Stimulated activated CD8-positive, alpha-beta memory T cell treated with anti-CD3 and anti-CD28 coated beads, Interleukin-15, amount 100 ng/mL, for 24 hours (primary cell): ENCODE measurements around the gene TPSG1.
"Not testable (repeated sequence)": the region's sequence is repeated elsewhere in the genome, so short reads cannot be mapped to it uniquely, and the experiment has no call there.

Experiments used
- DNase-seq: peaks from one replicate; pipeline ENCODE4 v3.0.0-alpha.2; 2020; ENCODE audit warnings: low read depth

Gene TPSG1

DNA sequence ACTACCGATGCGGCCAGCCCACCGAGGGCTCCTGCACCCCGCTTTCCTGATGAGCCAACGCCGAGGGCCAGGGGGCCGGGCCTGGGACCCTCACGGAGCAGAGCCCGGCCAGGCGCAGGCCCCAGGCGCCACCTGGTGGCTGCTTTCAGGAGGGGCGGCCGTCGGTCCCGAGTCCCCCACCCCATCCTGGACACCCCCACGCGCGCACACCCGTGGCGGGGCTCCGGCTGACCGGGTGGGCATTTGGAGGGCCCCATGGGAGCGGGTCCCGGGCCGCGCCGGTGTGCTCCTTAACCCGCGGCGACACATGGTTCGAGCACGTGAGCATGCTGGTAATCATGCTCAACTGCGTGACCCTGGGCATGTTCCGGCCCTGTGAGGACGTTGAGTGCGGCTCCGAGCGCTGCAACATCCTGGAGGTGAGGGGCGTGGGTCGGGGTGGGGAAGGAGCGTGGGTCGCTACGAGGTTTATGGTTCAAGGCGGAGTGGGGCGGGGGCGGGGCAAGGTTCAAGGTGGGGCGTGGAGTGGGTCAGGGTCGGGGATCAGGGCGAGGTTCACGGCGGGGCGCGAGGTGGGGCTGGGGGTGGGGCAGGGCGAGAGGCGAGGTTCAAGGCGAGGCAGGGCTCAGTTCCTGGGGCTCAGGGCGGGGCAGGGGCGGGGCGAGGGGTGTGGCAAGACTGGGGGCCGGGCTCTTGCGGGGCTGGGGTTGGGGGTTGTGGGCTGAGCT lies 30.2 kb downstream of the TPSG1 start:
- no peak for DNase-seq

DNA sequence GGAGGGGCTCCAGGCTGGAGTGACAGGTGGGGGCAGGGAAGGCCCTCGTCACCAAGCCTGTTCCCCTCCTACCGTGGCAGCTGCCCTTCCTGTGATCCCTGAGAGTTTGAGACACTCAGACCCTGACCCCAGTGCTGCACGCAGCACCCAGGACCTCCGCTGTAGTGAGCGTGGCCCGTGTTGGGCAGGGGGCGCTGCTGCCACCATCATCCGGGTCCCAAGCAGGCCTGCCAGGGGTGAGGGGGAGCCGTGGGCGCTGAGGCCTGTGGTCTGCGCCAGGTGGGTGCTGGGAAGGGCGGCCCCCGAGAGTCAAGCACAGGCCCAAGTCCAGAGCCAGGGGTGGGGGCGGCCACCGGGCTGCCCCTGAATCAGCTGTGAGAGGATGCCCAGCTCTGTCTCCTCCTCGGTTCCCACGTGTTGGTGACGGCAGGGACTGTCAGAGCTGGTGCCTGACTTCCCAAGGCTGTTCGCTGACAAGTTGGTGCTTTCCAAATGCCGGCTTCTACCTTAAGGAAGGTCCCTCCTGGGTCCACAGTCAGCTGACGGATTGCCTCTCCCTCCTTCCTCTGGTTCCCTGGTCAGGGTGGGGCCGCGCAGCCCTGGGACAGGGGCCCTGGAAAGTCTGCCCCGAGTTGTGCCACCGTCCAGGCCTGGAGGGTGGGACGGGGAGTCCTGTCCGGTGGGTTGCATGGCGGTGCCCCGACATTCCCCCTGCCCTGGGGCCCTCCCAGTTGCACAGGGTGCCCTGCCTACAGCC lies 31.1 kb downstream of the TPSG1 start:
- DNase-seq, result no peak

GRCh38 chr16:1193143-1193824 lies 31.8 kb downstream of the TPSG1 start:
- no peak for DNase-seq

- DNase-seq, result no peak
These were observed 32.5 kb downstream of the TPSG1 start for GRCh38 chr16:1192384-1193073.

- not testable (repeated sequence) for DNase-seq
These were observed 34.3 kb downstream of the TPSG1 start for GRCh38 chr16:1190789-1191188.

DNA sequence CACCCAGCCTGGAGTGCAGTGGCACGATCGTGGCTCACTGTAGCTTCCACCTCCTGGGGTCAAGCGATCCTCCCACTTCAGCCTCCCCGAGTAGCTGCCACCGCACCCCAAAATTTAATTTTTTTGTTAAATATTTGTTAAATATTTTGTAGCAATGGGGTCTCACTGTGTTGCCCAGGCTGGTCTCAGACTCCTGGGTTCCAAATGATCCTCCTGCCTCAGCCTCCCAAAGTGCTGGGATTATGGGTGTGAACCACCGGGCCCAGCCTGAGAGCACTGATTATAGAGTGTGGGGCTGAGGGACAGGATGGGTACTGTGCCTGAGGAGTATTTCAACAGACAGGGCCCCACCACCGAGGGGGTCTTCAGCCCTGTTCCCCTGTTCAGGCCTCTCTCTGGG lies 35.6 kb downstream of the TPSG1 start:
- no peak for DNase-seq

DNA sequence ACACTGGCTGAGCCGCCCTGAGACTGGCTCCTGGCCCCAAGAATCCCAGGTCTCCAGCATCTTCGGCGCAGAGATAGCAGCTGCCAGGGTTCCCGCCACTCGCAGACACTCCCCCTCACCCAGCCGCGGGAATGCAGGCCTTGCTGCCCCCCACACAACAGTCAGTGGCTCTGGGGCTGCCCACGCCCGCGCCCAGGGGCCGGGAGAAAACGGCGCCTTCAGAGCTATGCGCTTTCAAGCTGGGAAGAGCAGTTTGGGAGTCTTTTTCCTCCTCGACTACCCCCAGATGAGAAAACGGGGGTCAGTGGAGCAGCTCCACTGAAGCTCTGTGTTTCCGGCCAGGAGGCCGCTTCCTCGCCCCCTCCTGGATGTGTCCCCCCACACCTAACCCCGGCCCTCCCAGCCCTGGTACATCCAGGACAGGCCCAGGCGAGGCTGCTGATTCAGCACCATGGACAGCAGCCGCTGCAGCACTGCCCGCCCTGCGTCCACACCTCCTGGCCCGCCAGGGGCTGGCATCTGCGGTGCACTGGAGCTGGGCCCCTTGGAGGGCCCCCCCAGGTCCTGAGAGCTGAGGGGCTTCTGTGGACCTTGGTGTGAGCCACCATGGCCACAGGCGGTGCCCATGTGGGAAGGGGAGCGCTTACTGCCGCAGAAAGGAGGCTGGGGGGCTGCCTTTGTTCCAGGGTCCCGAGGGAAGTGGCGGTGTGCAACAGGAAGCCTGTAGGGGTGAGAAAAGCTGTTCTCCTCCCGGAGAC lies 36.5 kb downstream of the TPSG1 start:
- DNase-seq, result no peak

DNA sequence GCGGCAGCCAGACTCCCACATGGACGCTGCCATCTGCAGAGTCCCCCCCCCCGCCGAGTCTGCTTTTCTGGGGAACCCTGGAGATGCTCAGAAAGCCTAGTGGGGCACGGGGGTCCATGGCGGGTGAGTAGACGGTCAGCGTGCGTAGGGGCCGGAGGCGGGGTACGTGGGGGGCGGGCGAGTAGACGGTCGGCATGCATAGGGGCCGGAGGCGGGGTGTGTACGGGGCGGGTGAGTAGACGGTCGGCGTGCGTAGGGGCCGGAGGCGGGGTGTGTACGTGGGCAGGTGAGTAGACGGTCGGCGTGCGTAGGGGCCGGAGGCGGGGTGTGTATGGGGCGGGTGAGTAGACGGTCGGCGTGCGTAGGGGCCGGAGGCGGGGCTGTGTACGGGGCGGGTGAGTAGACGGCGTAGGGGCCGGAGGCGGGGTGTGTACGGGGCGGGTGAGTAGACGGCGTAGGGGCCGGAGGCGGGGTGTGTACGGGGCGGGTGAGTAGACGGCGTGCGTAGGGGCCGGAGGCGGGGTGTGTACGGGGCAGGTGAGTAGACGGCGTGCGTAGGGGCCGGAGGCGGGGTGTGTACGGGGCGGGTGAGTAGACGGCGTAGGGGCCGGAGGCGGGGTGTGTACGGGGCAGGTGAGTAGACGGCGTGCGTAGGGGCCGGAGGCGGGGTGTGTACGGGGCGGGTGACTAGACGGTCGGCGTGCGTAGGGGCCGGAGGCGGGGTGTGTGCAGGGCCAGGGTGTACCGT lies 39.4 kb downstream of the TPSG1 start:
- not testable (repeated sequence) for DNase-seq

DNA sequence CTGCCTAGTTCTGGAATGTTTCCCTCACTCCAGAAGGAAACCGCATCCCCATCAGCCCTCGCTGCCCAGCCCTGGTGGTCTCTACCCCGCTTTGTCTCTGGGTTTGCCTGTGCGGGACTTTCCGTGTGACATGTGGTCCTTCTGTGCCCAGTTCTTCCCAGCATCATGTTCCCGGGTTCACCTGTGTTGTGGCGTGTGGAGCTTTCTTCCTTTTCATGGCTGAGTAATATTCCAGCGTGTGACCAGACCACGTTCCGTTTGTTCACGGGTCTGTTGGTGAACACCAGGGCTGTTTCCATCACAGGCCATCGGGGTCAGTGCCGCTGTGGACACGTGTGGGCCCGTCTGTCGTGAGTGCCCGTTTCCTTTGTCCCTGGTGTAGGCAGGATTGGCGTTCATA lies 40.1 kb downstream of the TPSG1 start:
- no peak for DNase-seq

- DNase-seq, result no peak
These were observed 40.8 kb downstream of the TPSG1 start for GRCh38 chr16:1184156-1184868.

DNA sequence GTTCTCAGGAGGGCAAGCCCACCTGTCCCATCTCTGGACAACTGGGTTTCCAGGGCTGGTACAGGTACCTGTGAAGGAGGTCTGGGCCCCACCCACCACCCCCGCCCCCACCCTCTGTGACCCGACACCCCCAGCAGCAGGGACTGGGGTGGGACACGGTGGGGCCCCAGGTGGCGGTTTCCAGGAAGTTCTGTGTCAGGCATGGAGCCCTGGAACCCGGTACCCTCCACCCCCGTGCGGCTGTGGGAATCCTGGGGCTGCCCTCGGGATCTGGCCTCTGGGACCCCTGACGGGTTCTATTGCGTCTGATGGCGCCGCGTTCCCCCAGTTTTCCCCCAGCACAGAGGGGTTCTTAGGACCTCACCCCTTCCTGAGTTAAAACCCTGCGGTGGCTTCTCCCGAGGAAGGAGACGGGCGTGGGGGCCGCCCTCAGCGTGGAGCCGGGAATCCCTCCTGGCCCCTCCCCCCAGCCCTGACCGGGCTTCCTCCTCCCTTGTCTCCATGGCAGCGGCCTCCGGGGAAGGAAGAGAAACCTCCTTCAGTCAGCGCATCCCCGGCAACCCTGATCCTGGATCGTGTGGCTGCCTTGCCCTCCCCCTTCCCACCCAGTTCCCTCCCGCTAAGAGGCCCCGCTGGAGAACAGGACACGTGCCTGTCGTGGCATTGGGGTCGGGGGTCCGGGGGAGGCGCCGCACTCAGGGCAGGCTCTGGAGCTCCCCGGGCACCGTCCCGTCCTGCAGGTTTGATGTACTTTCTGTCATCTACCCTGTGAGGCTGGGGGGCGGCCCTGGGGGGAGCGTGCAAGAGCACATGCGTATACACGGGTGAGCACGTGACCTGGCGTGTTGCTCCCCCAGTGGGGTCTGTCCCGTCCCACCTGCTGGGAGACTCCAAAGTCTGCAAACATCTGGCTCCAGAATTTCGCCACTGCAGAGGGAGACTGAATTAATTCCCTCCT lies 41.8 kb downstream of the TPSG1 start:
- DNase-seq, result no peak

- DNase-seq, result no peak
These were observed 42.8 kb downstream of the TPSG1 start for GRCh38 chr16:1182316-1182671.

- DNase-seq, result no peak
These were observed 43.4 kb downstream of the TPSG1 start for GRCh38 chr16:1181404-1182315.

DNA sequence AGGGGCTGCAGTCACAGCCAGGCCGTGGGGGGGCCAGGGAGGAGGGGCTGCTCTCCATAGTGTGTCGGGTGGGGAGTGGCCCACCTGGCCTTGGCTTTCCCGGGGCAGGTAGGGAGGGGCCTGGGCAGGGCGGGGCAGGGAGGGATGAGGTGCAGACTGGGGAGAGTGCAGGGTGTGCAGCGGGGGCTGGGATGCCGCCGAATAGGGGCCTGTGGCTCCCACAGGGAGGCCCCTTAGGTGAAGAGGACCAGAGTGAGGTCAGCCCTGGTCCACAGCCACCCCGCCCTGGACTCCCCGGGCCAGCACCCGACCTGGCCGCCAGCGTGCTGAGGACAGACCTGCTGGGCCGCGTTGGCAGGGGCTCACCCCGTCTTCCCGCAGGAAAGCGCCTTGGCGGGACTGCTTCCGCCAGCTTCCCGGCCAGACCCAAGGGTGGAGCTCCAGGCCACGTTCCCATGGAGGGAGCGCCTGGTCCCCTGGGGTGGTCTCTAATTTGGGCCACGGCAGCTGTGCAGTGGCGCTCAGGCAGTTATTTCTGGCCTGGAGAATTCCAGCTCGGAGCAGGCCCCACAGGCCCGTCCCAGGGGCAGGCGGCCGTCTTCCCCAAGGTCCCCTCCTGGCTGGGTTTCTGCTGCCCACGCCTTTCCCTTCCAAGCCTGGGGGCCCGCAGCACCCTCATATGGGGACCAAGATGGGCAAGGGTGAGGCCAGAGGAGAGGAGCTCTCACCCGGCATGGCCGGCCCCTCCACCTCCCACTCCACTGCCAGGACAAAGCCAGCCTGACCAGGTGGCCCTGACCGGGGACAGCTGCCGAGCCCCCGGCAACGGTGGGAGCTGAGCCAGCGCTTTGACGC lies 44.3 kb downstream of the TPSG1 start:
- DNase-seq, result no peak

DNA sequence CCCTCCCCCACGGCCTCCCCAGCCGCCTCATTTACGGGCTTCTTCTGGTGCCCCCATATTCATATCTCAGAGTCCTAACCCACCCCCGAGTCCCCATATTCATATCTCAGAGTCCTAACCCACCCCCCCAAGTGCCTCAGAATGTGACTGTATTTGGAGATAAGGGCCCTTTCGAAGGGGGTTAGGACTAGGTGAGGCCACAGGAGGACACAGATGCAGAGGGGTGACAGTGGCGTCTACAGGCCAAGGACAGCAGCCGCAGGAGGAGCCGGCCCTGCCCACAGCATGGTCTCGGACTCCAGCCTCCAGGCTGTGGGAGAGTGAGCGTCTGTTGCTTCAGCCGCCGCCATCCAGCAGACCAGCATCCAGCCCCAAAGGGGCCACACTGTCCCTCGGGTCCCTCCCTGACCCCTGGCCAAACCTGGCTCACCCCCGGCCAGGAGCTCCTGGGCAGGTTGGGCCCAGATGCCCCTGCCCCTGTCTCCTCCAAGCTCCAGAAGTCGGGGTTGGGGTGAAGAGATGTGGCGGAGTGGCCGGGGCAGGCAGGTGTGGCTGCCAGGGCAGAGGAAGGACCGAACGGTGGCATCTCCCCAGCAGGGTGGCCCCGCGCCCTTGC lies 46.7 kb downstream of the TPSG1 start:
- no peak for DNase-seq

- no peak for DNase-seq
These were observed 47.3 kb downstream of the TPSG1 start for GRCh38 chr16:1177750-1178149.

- no peak for DNase-seq
These were observed 48.0 kb downstream of the TPSG1 start for GRCh38 chr16:1177053-1177452.
